IMR-90 (cell line): ENCODE data around the gene ASMTL. TPM values are rescaled to one million over a fixed set of nuclear protein-coding genes. Genes with fewer than 3 reads are reported as not detected.

Experiments used
- ATAC-seq: fragments of 200-7000 bp; cut with Tn5 transposase; 2 replicates; pipeline ENCODE4 v1.9.1; 2020; ENCODE audit warnings: low read depth, mild to moderate bottlenecking, moderate library complexity
- BruUV-seq: library from RNA; stranded (reverse); fragments of 400-500 nt; replicated peaks from 2 replicates; lab custom pipeline; 2021; lab: Mats Ljungman, UMichigan
- CTCF ChIA-PET: fragments of 300-600 bp; formaldehyde crosslinking; extraction: SDS; loops from one replicate; lab custom pipeline; 2021; ENCODE audit warnings: antibody characterized with exemption; lab: Yijun Ruan, JAX
- POLR2A ChIA-PET: fragments of 300-600 bp; sonication (Branson Sonifier 250); formaldehyde crosslinking; loops from one replicate; lab custom pipeline; 2022; ENCODE audit warnings: antibody characterized with exemption; ENCODE audit not compliant: unreplicated experiment; lab: Charles Lee
- DNase-seq: peaks from one replicate; pipeline ENCODE4 v3.0.0; 2013
- H2AFZ ChIP-seq: replicated peaks from 2 replicates; pipeline ENCODE3; 2013; ENCODE audit warnings: low read length, mild to moderate bottlenecking; ENCODE audit not compliant: poor library complexity
- H2AK5ac ChIP-seq: 2 replicates; pipeline ENCODE4 v1.6.1; 2013; ENCODE audit warnings: low read depth, low read length, inconsistent platforms
- H2AK9ac ChIP-seq: replicated peaks from 2 replicates; pipeline ENCODE3; 2013; ENCODE audit warnings: mild to moderate bottlenecking, low read depth, low read length, moderate library complexity; ENCODE audit not compliant: poor library complexity
- H2BK120ac ChIP-seq: 2 replicates; pipeline ENCODE4 v1.6.1; 2013; ENCODE audit warnings: low read depth, low read length, inconsistent platforms
- H2BK15ac ChIP-seq: 3 replicates; pipeline ENCODE4 v1.6.1; 2013; ENCODE audit warnings: low read depth, low read length, inconsistent platforms
- H2BK20ac ChIP-seq: 2 replicates; pipeline ENCODE4 v1.6.1; 2013; ENCODE audit warnings: low read depth, mild to moderate bottlenecking, inconsistent platforms, low read length, moderate library complexity
- H2BK5ac ChIP-seq: 2 replicates; pipeline ENCODE4 v1.6.1; 2013; ENCODE audit warnings: mild to moderate bottlenecking, low read depth, low read length, inconsistent platforms; ENCODE audit not compliant: poor library complexity, severe bottlenecking
- H3K14ac ChIP-seq: replicated peaks from 2 replicates; pipeline ENCODE4 v1.6.1; 2013; ENCODE audit warnings: low read depth, low read length, inconsistent platforms
- H3K18ac ChIP-seq: 2 replicates; pipeline ENCODE4 v1.6.1; 2013; ENCODE audit warnings: low read depth, low read length, control low read depth
- H3K23ac ChIP-seq: 2 replicates; pipeline ENCODE4 v1.6.1; 2013; ENCODE audit warnings: low read depth, low read length, inconsistent platforms
- H3K27ac ChIP-seq: 2 replicates; pipeline ENCODE4 v1.5.1; 2013; ENCODE audit warnings: mild to moderate bottlenecking, control low read depth, low read length; ENCODE audit not compliant: insufficient read depth
- H3K27me3 ChIP-seq: 2 replicates; pipeline ENCODE4 v1.6.1; 2013; ENCODE audit warnings: low read length; ENCODE audit not compliant: control insufficient read depth, insufficient read depth
- H3K36me3 ChIP-seq: 2 replicates; pipeline ENCODE4 v1.6.1; 2013; ENCODE audit warnings: low read length, mixed read lengths; ENCODE audit not compliant: control insufficient read depth, insufficient read depth
- H3K4ac ChIP-seq: 2 replicates; pipeline ENCODE4 v1.6.1; 2013; ENCODE audit warnings: low read depth, low read length, inconsistent platforms
- H3K4me1 ChIP-seq: 2 replicates; pipeline ENCODE4 v1.6.1; 2013; ENCODE audit warnings: low read length, mixed read lengths; ENCODE audit not compliant: control insufficient read depth, insufficient read depth
- H3K4me2 ChIP-seq: 2 replicates; pipeline ENCODE4 v1.6.1; 2013; ENCODE audit warnings: low read depth, mild to moderate bottlenecking, control low read depth, low read length, moderate library complexity
- H3K4me3 ChIP-seq: 2 replicates; pipeline ENCODE4 v1.5.1; 2013; ENCODE audit warnings: low read depth, mild to moderate bottlenecking, control low read depth, low read length, moderate library complexity; ENCODE audit not compliant: insufficient read depth
- H3K56ac ChIP-seq: 2 replicates; pipeline ENCODE4 v1.6.1; 2013; ENCODE audit warnings: low read length, inconsistent platforms; ENCODE audit not compliant: insufficient read depth; ENCODE audit errors: extremely low read depth
- H3K79me1 ChIP-seq, 2 experiments: 2 replicates each; pipeline ENCODE4 v1.6.1; 2013; ENCODE audit warnings: low read length in 2 of 2, inconsistent platforms in 1 of 2, low read depth in 1 of 2
- H3K9ac ChIP-seq: 2 replicates; pipeline ENCODE4 v1.6.1; 2013; ENCODE audit warnings: low read depth, low read length, control low read depth
- H3K9me1 ChIP-seq: 2 replicates; pipeline ENCODE4 v1.6.1; 2013; ENCODE audit warnings: low read length, inconsistent platforms; ENCODE audit not compliant: insufficient read depth
- H3K9me3 ChIP-seq: 2 replicates; pipeline ENCODE4 v1.6.1; 2013; ENCODE audit warnings: low read length; ENCODE audit not compliant: control insufficient read depth, insufficient read depth
- H4K20me1 ChIP-seq: 2 replicates; pipeline ENCODE4 v1.6.1; 2013; ENCODE audit warnings: low read length, inconsistent platforms; ENCODE audit not compliant: insufficient read depth
- H4K5ac ChIP-seq: 2 replicates; pipeline ENCODE4 v1.6.1; 2013; ENCODE audit warnings: mild to moderate bottlenecking, low read depth, low read length, control low read depth
- H4K8ac ChIP-seq, 2 experiments: 2 replicates each; pipeline ENCODE4 v1.6.1; 2013; ENCODE audit warnings: low read depth in 2 of 2, low read length in 2 of 2, control low read depth in 1 of 2, inconsistent platforms in 1 of 2
- H4K91ac ChIP-seq: 2 replicates; pipeline ENCODE4 v1.6.1; 2013; ENCODE audit warnings: low read depth, low read length, inconsistent platforms; ENCODE audit not compliant: insufficient read depth
- CEBPB ChIP-seq: IDR thresholded peaks from 2 replicates; pipeline ENCODE4 v1.6.1; 2012; ENCODE audit warnings: low read depth, low read length, improper control_type of control experiment
- MAFK ChIP-seq: IDR thresholded peaks from 2 replicates; pipeline ENCODE4 v1.6.1; 2012; ENCODE audit warnings: low read depth, low read length, improper control_type of control experiment
- MAZ ChIP-seq: IDR thresholded peaks from 2 replicates; pipeline ENCODE4 v1.6.1; 2012; ENCODE audit warnings: low read depth, mild to moderate bottlenecking, low read length, improper control_type of control experiment, moderate library complexity, borderline replicate concordance
- MXI1 ChIP-seq: IDR thresholded peaks from 2 replicates; pipeline ENCODE4 v1.6.1; 2012; ENCODE audit warnings: low read depth, mild to moderate bottlenecking, low read length, moderate library complexity, borderline replicate concordance
- RAD21 ChIP-seq: IDR thresholded peaks from 2 replicates; pipeline ENCODE4 v1.6.1; 2012; ENCODE audit warnings: low read length, improper control_type of control experiment
- RCOR1 ChIP-seq: IDR thresholded peaks from 2 replicates; pipeline ENCODE4 v1.6.1; 2012; ENCODE audit warnings: mild to moderate bottlenecking, low read length, improper control_type of control experiment; ENCODE audit not compliant: insufficient replicate concordance
- SMC3 ChIP-seq: fragments of 150-350 bp; IDR thresholded peaks from 2 replicates; pipeline ENCODE4 v1.6.1; 2016; ENCODE audit warnings: low read depth, mild to moderate bottlenecking, antibody characterized with exemption, low read length, moderate library complexity
- WGBS, 2 experiments: methylation state at CpG; one replicate each; pipeline versions ENCODE4 v1.1.5 to v1.1.7; 2013; ENCODE audit warnings: missing lambda C conversion rate in 2 of 2; ENCODE audit not compliant: insufficient read length in 1 of 2; ENCODE audit errors: extremely low coverage in 2 of 2; 5-methylcytosine and 5-hydroxymethylcytosine counted together
- dilution Hi-C: fragments of 300-500 bp; cut with HindIII; formaldehyde crosslinking; loops from one replicate; pipeline ENCODE4 v1.14.3; 2018; ENCODE audit warnings: low sequenced_read_pairs; ENCODE audit not compliant: unreplicated experiment
- in situ Hi-C: fragments of 300-500 bp; cut with MboI; formaldehyde crosslinking; loops from 3 replicates; pipeline ENCODE4 v1.14.3; 2019; ENCODE audit warnings: low sequenced_read_pairs, inconsistent platforms, mixed read lengths
- intact Hi-C: fragments of 100-400 bp; cut with micrococcal nuclease; formaldehyde crosslinking; loops from 2 replicates; pipeline ENCODE4 v1.10.0; 2022
- polyA plus RNA-seq, 3 experiments: library from polyadenylated mRNA; depleted of rRNA; stranded (reverse); fragments of >200 nt; gene quantifications; 2 replicates each; pipeline ENCODE4 v1.2.3, GENCODE V29; 2012; ENCODE audit warnings: low replicate concordance in 1 of 3
- total RNA-seq: library from RNA; depleted of rRNA; stranded (reverse); fragments of >200 nt; gene quantifications from 2 replicates; pipeline ENCODE4 v1.2.3, GENCODE V29; 2012
- TF ChIP-seq, protein P1 (sequence below): conservative IDR thresholded peaks from 2 replicates; pipeline ENCODE4 v1.5.1; 2012; ENCODE audit warnings: mild to moderate bottlenecking, low read depth, low read length, improper control_type of control experiment

Gene ASMTL
- total and polyA plus RNA-seq, 2 of the 4 experiments (the other 2 are of a cell fraction), result 13.4 to 33.4 TPM

DNA sequence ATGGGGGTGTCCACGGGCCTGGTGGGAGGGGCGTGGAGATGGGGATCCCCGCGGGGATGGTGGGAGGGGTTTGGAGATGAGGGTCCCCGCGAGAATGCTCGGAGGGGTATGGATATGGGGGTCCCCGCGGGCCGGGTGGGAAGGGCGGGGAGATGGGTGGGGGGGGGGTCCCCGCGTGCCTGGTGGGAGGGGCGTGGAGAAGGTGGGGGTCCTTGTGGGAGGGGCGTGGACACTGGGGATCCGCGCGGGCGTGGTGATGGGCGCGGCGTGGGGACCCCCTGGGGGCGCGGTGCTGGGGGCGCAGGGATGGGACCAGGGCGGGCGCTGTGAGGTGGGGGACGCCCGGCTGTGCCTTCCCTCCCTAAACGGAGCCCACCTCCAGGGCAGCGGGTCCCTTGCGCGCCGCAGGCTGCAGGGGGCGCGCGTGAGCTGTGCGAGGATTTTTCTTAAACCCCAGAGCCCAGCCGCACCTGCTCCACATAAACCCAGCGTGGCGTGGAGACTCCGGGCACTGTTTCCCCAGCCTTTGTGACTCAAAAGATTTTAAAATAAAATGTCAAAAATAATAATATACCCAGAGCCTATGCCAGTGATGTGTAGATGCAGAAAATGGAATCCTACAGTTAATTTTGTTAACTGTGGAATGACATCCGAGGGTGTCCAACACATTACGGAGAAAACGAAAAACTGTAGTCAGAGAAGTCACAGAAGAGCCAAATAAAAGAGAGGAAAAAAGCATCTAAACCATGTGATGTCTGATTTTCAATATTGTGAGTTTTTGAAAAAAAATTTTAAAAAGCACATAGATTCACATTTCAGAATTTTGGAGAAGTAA, 1.5 kb upstream of the ASMTL start:
- Histone ChIP-seq H3K9me1 (no peaks in the 10 kb centered on the region), H2BK120ac (no peak overlapping the region), H2BK20ac (no peak overlapping the region), H3K23ac (no peak overlapping the region), H3K9me3 (no peaks in the 10 kb centered on the region), H3K4ac (no peak overlapping the region), H3K9ac (no peak overlapping the region), H3K79me1 (peaks cover 9 to 19% of the 10 kb centered on the region in 2 experiments), H2AFZ (peak overlapping the region; percentile 93), H3K4me1 (no peaks in the 10 kb centered on the region; the same call in 1 of the 2 replicates), H3K4me3 (peak overlapping the region; percentile 55), H3K36me3 (no peaks in the 10 kb centered on the region), H4K20me1 (no peaks in the 10 kb centered on the region), H3K56ac (no peak overlapping the region), H3K4me2 (peak overlapping the region; percentile 60; the same call in 1 of the 2 replicates), H4K91ac (no peak overlapping the region), H2AK9ac (peak overlapping the region; percentile 33), H3K18ac (no peak overlapping the region), H4K5ac (no peak overlapping the region), H4K8ac (no peak overlapping the region), H2BK15ac (no peak overlapping the region), H3K27ac (no peak overlapping the region), H3K27me3 (no peaks in the 10 kb centered on the region), H3K14ac (no peak overlapping the region), H2BK5ac (no peak overlapping the region), H2AK5ac (no peak overlapping the region)
- peak; percentile 11 for ATAC-seq
- peak; percentile 69 for DNase-seq
- in situ Hi-C loops, result loop anchor here (10.0 to 25.0 kb wide), 3 partner anchors 133 to 1358 kb away; partner anchors contain the start of gene AKAP17A
- BruUV-seq, result no TSS peak
- ChIA-PET POLR2A (no interaction called here), CTCF (no interaction called here)
- TF ChIP-seq SMC3 (peak; percentile 73), RAD21 (peak; percentile 85), MXI1 (peak; percentile 29; the same call in 1 of the 2 replicates), MAFK (no peak), RCOR1 (no peak), CEBPB (no peak), MAZ (peak; percentile 72; the same call in 1 of the 2 replicates)
- TF ChIP-seq, protein P1, sequence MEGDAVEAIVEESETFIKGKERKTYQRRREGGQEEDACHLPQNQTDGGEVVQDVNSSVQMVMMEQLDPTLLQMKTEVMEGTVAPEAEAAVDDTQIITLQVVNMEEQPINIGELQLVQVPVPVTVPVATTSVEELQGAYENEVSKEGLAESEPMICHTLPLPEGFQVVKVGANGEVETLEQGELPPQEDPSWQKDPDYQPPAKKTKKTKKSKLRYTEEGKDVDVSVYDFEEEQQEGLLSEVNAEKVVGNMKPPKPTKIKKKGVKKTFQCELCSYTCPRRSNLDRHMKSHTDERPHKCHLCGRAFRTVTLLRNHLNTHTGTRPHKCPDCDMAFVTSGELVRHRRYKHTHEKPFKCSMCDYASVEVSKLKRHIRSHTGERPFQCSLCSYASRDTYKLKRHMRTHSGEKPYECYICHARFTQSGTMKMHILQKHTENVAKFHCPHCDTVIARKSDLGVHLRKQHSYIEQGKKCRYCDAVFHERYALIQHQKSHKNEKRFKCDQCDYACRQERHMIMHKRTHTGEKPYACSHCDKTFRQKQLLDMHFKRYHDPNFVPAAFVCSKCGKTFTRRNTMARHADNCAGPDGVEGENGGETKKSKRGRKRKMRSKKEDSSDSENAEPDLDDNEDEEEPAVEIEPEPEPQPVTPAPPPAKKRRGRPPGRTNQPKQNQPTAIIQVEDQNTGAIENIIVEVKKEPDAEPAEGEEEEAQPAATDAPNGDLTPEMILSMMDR, result peak; percentile 96
- WGBS, 2 experiments, result no CpG with 5 or more reads among the region's 45 CpGs
- dilution Hi-C loops, result no loop called here
- intact Hi-C loops, result loop anchor here (1.0 to 10.0 kb wide), 5 partner anchors 127 to 1361 kb away; no protein-coding TSS in a partner anchor
